ENCODE measurements around the gene MYCBP.

DNA sequence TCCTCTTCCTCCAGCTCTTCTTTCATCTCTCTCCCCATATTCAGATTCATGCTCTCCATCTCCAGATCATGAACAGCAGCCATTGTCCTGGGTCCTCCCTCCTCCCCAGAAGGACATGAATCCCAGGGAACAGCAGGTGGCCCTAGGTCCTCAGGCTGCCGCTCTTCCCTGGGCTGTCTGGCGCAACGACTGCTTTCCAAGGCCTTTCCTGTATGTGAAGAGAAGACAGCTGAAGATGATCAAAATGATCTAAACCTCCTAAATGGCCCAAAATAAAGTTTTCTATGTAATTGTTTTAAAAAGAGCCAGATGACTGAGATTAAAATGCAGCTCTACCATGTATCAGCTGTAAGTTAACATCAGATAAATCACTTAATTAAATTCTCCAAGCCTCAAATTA is 46.0 kb upstream of the MYCBP start:
- TF ChIP-seq, protein P1, sequence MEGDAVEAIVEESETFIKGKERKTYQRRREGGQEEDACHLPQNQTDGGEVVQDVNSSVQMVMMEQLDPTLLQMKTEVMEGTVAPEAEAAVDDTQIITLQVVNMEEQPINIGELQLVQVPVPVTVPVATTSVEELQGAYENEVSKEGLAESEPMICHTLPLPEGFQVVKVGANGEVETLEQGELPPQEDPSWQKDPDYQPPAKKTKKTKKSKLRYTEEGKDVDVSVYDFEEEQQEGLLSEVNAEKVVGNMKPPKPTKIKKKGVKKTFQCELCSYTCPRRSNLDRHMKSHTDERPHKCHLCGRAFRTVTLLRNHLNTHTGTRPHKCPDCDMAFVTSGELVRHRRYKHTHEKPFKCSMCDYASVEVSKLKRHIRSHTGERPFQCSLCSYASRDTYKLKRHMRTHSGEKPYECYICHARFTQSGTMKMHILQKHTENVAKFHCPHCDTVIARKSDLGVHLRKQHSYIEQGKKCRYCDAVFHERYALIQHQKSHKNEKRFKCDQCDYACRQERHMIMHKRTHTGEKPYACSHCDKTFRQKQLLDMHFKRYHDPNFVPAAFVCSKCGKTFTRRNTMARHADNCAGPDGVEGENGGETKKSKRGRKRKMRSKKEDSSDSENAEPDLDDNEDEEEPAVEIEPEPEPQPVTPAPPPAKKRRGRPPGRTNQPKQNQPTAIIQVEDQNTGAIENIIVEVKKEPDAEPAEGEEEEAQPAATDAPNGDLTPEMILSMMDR (IDR thresholded peaks at IDR 0.05) = no peak
- no peak for TF ChIP-seq POLR2A (IDR thresholded peaks at IDR 0.05)

All from Peyer's patch (tissue), 4 donors.